A549 (cell line): ENCODE data around the gene SLC29A4. TPM values are rescaled to one million over a fixed set of nuclear protein-coding genes. Genes with fewer than 3 reads are reported as not detected.
A peak's percentile ranks its signal among the peaks of the same experiment; 100 is the strongest.
"Not testable (repeated sequence)": the region's sequence is repeated elsewhere in the genome, so short reads cannot be mapped to it uniquely, and the experiment has no call there.

Experiments
- ATAC-seq, 2 experiments: fragments of 200-7000 bp in 1 of 2; fragments of >200 bp in 1 of 2; cut with Nextera tagmentation in 1 of 2; cut with Tn5 transposase in 1 of 2; 3 replicates each; pipeline versions ENCODE4 v1.8.0 to v1.9.1; 2018 to 2020; ENCODE audit warnings: mild to moderate bottlenecking in 1 of 2, moderate library complexity in 1 of 2
- CTCF ChIA-PET: fragments of 300-600 bp; sonication (Branson Sonifier 250); formaldehyde crosslinking; extraction: SDS; loops from one replicate; lab custom pipeline; 2021; ENCODE audit warnings: antibody characterized with exemption, inconsistent platforms; lab: Yijun Ruan, JAX
- POLR2A ChIA-PET: fragments of 350-600 bp; formaldehyde crosslinking; extraction: SDS; loops from one replicate; lab custom pipeline; 2021; ENCODE audit warnings: antibody characterized with exemption, inconsistent platforms; lab: Yijun Ruan, JAX
- DNase-seq, 2 experiments: peaks; one replicate each; pipeline versions ENCODE4 v3.0.0 to v3.0.0-alpha.2; 2011 to 2016; ENCODE audit warnings: low read depth in 1 of 2, low spot score in 1 of 2
- FAIRE-seq: peaks from 2 replicates; lab custom pipeline; 2011; peaks lifted over from hg19 to GRCh38; lab: Jason Lieb, UNC
- H3K27ac ChIP-seq, 2 experiments: fragments of >200 bp; sonication (Bioruptor Twin); formaldehyde crosslinking; 3 replicates each; pipeline ENCODE4 v1.5.1; 2016 to 2017
- H3K4me1 ChIP-seq: fragments of >200 bp; sonication (Bioruptor Twin); formaldehyde crosslinking; 3 replicates; pipeline ENCODE4 v1.6.1; 2016
- H3K4me2 ChIP-seq: fragments of >200 bp; sonication (Bioruptor Twin); formaldehyde crosslinking; 3 replicates; pipeline ENCODE4 v1.6.1; 2016
- H3K4me3 ChIP-seq: fragments of >200 bp; sonication (Bioruptor Twin); formaldehyde crosslinking; 3 replicates; pipeline ENCODE4 v1.5.1; 2016
- H3K9me3 ChIP-seq: fragments of >200 bp; sonication (Bioruptor Twin); formaldehyde crosslinking; 3 replicates; pipeline ENCODE4 v1.6.1; 2016
- BHLHE40 ChIP-seq: IDR thresholded peaks from 2 replicates; pipeline ENCODE4 v1.6.1; 2012; ENCODE audit warnings: low read depth, low read length, inconsistent platforms
- CEBPB ChIP-seq, 2 experiments: fragments of >200 bp in 1 of 2; sonication (Bioruptor Twin) in 1 of 2; formaldehyde crosslinking in 1 of 2; IDR thresholded peaks; 2 replicates each; pipeline ENCODE4 v1.6.1; 2012 to 2016
- CHD4 ChIP-seq: fragments of 200-600 bp; sonication (generic); IDR thresholded peaks from 2 replicates; pipeline ENCODE4 v1.6.1; 2016; ENCODE audit warnings: antibody characterized with exemption, mild to moderate bottlenecking, borderline replicate concordance
- EHF ChIP-seq: fragments of 250-450 bp; sonication (Bioruptor Pico); IDR thresholded peaks from 2 replicates; pipeline ENCODE4 v1.5.0; 2020; ENCODE audit warnings: mild to moderate bottlenecking
- FOSL2 ChIP-seq, 2 experiments: fragments of 450-650 bp in 1 of 2; fragments of >200 bp in 1 of 2; sonication (Bioruptor Twin) in 1 of 2; formaldehyde crosslinking; IDR thresholded peaks; 2 replicates each; pipeline versions ENCODE4 v1.5.0 to v1.6.1; 2016 to 2020; ENCODE audit warnings: mild to moderate bottlenecking in 1 of 2, moderate library complexity in 1 of 2
- FOXS1 ChIP-seq: fragments of 250-450 bp; sonication (Bioruptor Pico); IDR thresholded peaks from 2 replicates; pipeline ENCODE4 v1.5.0; 2020; ENCODE audit warnings: mild to moderate bottlenecking, moderate library complexity
- HDAC2 ChIP-seq: fragments of 200-600 bp; sonication (generic); IDR thresholded peaks from 2 replicates; pipeline ENCODE4 v1.6.1; 2016
- KDM1A ChIP-seq: fragments of 200-600 bp; sonication (generic); IDR thresholded peaks from 2 replicates; pipeline ENCODE4 v1.6.1; 2016; ENCODE audit warnings: low read depth, mild to moderate bottlenecking
- KDM5A ChIP-seq: fragments of 200-600 bp; sonication (generic); IDR thresholded peaks from 2 replicates; pipeline ENCODE4 v1.6.1; 2016; ENCODE audit warnings: antibody characterized with exemption, mild to moderate bottlenecking
- MAZ ChIP-seq: fragments of 150-350 bp; IDR thresholded peaks from 2 replicates; pipeline ENCODE4 v1.6.1; 2014; ENCODE audit warnings: antibody characterized with exemption, low read depth, low read length, borderline replicate concordance
- POLR2AphosphoS2 ChIP-seq: conservative IDR thresholded peaks from 2 replicates; pipeline ENCODE4 v1.6.1; 2012; ENCODE audit warnings: low read length, improper control_type of control experiment, inconsistent platforms
- RCOR1 ChIP-seq: fragments of 150-350 bp; IDR thresholded peaks from 2 replicates; pipeline ENCODE4 v1.6.1; 2014; ENCODE audit warnings: antibody characterized with exemption, low read length, low read depth
- SMC3 ChIP-seq: fragments of >200 bp; sonication (Bioruptor Twin); formaldehyde crosslinking; IDR thresholded peaks from 3 replicates; pipeline ENCODE4 v1.6.1; 2018; ENCODE audit warnings: inconsistent platforms
- TP53 ChIP-seq: fragments of 250-450 bp; sonication (Bioruptor Pico); IDR thresholded peaks from 2 replicates; pipeline ENCODE4 v1.5.0; 2021; ENCODE audit warnings: mild to moderate bottlenecking, moderate library complexity
- ZFP36 ChIP-seq: fragments of 450-650 bp; IDR thresholded peaks from 2 replicates; pipeline ENCODE4 v1.6.1; 2014; ENCODE audit warnings: borderline replicate concordance; ENCODE audit not compliant: partially characterized antibody
- WGBS: methylation state at CpG from one replicate; pipeline ENCODE4 v1.1.6; 2017; ENCODE audit errors: missing lambda C conversion rate; 5-methylcytosine and 5-hydroxymethylcytosine counted together
- polyA plus RNA-seq, 4 experiments: library from polyadenylated mRNA; depleted of rRNA in 3 of 4; stranded (reverse); fragments of >200 nt; fragmentation: RNase III in 1 of 4; extraction: RNeasy Plus Mini Kit Qiagen cat#74134 plus additional on column Dnase treatment in 1 of 4; gene quantifications; 2 replicates in 3 of 4; 3 replicates in 1 of 4; pipeline ENCODE4 v1.2.3, GENCODE V29; 2011 to 2017
- TF ChIP-seq, protein P1 (sequence below): IDR thresholded peaks from 2 replicates; pipeline ENCODE4 v1.6.1; 2012
- TF ChIP-seq, protein P2 (sequence below): fragments of 250-450 bp; sonication (Bioruptor Pico); IDR thresholded peaks from 2 replicates; pipeline ENCODE4 v1.5.0; 2021; ENCODE audit warnings: mild to moderate bottlenecking, moderate library complexity, borderline replicate concordance
- TF ChIP-seq, protein P3 (sequence below): IDR thresholded peaks from 2 replicates; pipeline ENCODE4 v1.6.1; 2012; ENCODE audit warnings: low read depth, borderline replicate concordance
- TF ChIP-seq, protein P4 (sequence below): fragments of 450-650 bp; IDR thresholded peaks from 2 replicates; pipeline ENCODE4 v1.6.1; 2014; ENCODE audit warnings: antibody characterized with exemption

SLC29A4 gene
- polyA plus RNA-seq, 2 of the 4 experiments (the other 2 are of a cell fraction) = 11.5 to 12.6 TPM

DNA sequence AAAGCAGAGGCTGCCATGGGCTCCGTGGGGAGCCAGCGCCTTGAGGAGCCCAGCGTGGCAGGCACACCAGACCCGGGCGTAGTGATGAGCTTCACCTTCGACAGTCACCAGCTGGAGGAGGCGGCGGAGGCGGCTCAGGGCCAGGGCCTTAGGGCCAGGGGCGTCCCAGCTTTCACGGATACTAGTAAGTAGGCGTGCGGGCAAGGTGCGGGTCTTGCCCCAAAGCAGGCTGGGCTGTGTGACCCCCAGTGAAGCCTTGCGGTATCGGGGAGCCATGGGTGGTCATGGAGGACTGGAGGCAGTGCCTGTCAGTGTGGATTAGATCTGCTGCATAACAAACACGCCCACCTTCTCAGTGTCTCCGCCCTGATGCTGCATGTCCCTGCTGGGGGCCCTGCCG, 5.1 kb downstream of the SLC29A4 start:
- 94% methylated on average over 19 of the region's 19 CpGs for WGBS
- H3K4me1 ChIP-seq = peaks cover 17% of the 10 kb centered on the region
- no peak for DNase-seq
- TF ChIP-seq TP53 (CRISPR knock-in tag) (no peak), KDM1A (no peak), FOSL2 (IDR thresholded peaks at IDR 0.05) (no peak), FOSL2 (CRISPR knock-in tag; IDR thresholded peaks at IDR 0.05) (no peak), FOXS1 (CRISPR knock-in tag) (no peak), SMC3 (no peak), RCOR1 (no peak), MAZ (no peak)
- TF ChIP-seq, protein P1, sequence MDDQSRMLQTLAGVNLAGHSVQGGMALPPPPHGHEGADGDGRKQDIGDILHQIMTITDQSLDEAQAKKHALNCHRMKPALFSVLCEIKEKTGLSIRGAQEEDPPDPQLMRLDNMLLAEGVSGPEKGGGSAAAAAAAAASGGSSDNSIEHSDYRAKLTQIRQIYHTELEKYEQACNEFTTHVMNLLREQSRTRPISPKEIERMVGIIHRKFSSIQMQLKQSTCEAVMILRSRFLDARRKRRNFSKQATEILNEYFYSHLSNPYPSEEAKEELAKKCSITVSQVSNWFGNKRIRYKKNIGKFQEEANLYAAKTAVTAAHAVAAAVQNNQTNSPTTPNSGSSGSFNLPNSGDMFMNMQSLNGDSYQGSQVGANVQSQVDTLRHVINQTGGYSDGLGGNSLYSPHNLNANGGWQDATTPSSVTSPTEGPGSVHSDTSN = no peak
- H3K4me2 ChIP-seq = no peak overlapping the region
- H3K4me3 ChIP-seq = no peak overlapping the region
- ChIA-PET POLR2A (no interaction called here), CTCF (interaction anchor here (0.9 kb wide), 1 partner anchor 48 kb away, joined by 3 read pairs; no protein-coding TSS in a partner anchor)
- no peaks in the 10 kb centered on the region for H3K9me3 ChIP-seq
- FAIRE-seq = no peak
- H3K27ac ChIP-seq = no peak overlapping the region
- ATAC-seq = no peak

DNA sequence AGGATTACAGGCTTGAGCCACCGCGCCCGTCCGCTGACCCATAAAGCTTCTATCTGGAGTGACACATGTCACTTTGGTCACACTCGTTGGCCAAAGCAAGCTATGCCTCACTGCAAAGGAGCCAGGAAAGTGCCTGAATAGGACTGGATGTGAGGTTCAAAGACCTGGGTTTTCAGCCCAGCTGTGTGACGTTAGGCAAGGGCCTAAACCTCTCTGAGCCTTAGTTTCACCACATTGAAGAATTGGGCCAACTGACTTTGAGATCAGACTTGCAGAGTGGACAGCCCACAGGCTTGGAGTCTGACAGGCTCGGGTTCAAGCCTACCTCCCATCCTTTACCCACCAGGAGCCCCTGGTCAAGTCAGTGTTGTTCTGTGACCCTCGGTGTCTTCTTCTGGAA, 5.8 kb downstream of the SLC29A4 start:
- H3K9me3 ChIP-seq, ATAC-seq, FAIRE-seq, H3K4me2 ChIP-seq, H3K27ac ChIP-seq, H3K4me3 ChIP-seq, DNase-seq: not testable (repeated sequence)
- H3K4me1 ChIP-seq = peaks cover 17% of the 10 kb centered on the region
- 94% methylated on average over 8 of the region's 8 CpGs for WGBS
- ChIA-PET CTCF (interaction anchor here (0.6 to 1.6 kb wide), 4 partner anchors 21 to 490 kb away, joined by 3 to 4 read pairs (median 3); no protein-coding TSS in a partner anchor), POLR2A (interaction anchor here (0.6 kb wide), 1 partner anchor 49 kb away, joined by 3 read pairs; no protein-coding TSS in a partner anchor)

DNA sequence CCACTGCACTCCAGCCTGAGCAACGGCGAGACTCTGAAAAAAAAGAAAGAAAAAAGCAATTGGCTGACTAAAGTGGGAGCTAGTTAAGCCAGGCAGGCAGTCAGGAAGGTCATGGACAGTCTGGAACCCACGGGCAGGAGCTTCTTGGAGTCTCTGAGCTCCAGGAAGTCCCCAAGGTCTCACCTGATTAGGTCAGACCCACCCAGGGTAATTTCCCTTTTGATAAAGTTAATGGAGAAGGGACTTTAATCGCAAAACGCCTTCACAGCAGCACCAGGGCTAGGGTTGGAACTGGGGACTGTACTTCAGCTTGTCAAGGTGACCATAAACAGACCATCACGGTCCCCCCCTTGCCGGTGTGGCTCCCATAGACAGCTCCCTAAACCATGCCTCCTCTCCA, 6.6 kb downstream of the SLC29A4 start:
- ChIA-PET POLR2A (interaction anchor here (0.6 kb wide), 1 partner anchor 50 kb away, joined by 3 read pairs; no protein-coding TSS in a partner anchor), CTCF (interaction anchor here (1.0 to 1.6 kb wide), 3 partner anchors 21 to 491 kb away, joined by 3 to 4 read pairs (median 3); no protein-coding TSS in a partner anchor)

DNA sequence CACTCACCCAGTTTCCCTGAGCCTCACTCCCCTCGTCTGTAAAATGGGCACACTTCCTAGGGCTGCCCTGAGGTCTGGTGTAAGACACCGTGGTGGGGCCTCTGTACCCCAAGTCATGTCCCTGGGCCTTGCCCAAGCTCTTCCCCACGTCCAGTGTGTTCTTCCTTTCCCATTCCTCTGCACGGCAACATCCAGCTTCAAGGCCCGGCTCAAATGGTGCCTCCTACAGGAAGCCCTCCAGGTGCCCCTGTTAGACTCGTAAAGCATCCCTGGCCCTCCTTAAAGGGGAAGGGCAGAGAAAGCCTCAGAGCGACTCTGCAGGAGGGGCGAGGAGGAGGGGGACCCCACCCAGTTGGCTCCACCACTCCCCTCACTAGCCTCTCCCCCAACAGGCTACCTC, 8.6 kb downstream of the SLC29A4 start:
- ChIA-PET CTCF (interaction anchor here (0.6 kb wide), 1 partner anchor 105 kb away, joined by 5 read pairs; no protein-coding TSS in a partner anchor), POLR2A (no interaction called here)
- no peaks in the 10 kb centered on the region for H3K9me3 ChIP-seq
- no peak overlapping the region for H3K4me3 ChIP-seq
- H3K4me2 ChIP-seq = no peak overlapping the region
- no peak for ATAC-seq
- FAIRE-seq = no peak
- DNase-seq = no peak
- WGBS = 87% methylated on average over 7 of the region's 8 CpGs
- TF ChIP-seq, protein P2, sequence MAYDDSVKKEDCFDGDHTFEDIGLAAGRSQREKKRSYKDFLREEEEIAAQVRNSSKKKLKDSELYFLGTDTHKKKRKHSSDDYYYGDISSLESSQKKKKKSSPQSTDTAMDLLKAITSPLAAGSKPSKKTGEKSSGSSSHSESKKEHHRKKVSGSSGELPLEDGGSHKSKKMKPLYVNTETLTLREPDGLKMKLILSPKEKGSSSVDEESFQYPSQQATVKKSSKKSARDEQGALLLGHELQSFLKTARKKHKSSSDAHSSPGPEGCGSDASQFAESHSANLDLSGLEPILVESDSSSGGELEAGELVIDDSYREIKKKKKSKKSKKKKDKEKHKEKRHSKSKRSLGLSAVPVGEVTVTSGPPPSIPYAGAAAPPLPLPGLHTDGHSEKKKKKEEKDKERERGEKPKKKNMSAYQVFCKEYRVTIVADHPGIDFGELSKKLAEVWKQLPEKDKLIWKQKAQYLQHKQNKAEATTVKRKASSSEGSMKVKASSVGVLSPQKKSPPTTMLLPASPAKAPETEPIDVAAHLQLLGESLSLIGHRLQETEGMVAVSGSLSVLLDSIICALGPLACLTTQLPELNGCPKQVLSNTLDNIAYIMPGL (CRISPR knock-in tag) = no peak
- peak; percentile 80 for TF ChIP-seq ZFP36
- no peaks in the 10 kb centered on the region for H3K4me1 ChIP-seq
- H3K27ac ChIP-seq = no peak overlapping the region

More for the DNA sequence above, 6.6 kb downstream of the SLC29A4 start:
- H3K9me3 ChIP-seq = no peaks in the 10 kb centered on the region
- H3K4me3 ChIP-seq = no peak overlapping the region
- H3K4me1 ChIP-seq = peaks cover 11% of the 10 kb centered on the region
- DNase-seq = no peak
- WGBS = 89% methylated on average over 7 of the region's 7 CpGs
- no peak overlapping the region for H3K27ac ChIP-seq
- no peak for FAIRE-seq
- no peak overlapping the region for H3K4me2 ChIP-seq
- ATAC-seq = no peak
- TF ChIP-seq CEBPB (IDR thresholded peaks at IDR 0.05) (no peak), HDAC2 (no peak), KDM5A (no peak), BHLHE40 (no peak), EHF (CRISPR knock-in tag) (no peak), RCOR1 (no peak), FOXS1 (CRISPR knock-in tag) (no peak), CHD4 (no peak), POLR2AphosphoS2 (no peak)
- TF ChIP-seq, protein P3, sequence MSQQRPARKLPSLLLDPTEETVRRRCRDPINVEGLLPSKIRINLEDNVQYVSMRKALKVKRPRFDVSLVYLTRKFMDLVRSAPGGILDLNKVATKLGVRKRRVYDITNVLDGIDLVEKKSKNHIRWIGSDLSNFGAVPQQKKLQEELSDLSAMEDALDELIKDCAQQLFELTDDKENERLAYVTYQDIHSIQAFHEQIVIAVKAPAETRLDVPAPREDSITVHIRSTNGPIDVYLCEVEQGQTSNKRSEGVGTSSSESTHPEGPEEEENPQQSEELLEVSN = no peak
- TF ChIP-seq, protein P4, sequence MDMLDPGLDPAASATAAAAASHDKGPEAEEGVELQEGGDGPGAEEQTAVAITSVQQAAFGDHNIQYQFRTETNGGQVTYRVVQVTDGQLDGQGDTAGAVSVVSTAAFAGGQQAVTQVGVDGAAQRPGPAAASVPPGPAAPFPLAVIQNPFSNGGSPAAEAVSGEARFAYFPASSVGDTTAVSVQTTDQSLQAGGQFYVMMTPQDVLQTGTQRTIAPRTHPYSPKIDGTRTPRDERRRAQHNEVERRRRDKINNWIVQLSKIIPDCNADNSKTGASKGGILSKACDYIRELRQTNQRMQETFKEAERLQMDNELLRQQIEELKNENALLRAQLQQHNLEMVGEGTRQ = no peak

DNA sequence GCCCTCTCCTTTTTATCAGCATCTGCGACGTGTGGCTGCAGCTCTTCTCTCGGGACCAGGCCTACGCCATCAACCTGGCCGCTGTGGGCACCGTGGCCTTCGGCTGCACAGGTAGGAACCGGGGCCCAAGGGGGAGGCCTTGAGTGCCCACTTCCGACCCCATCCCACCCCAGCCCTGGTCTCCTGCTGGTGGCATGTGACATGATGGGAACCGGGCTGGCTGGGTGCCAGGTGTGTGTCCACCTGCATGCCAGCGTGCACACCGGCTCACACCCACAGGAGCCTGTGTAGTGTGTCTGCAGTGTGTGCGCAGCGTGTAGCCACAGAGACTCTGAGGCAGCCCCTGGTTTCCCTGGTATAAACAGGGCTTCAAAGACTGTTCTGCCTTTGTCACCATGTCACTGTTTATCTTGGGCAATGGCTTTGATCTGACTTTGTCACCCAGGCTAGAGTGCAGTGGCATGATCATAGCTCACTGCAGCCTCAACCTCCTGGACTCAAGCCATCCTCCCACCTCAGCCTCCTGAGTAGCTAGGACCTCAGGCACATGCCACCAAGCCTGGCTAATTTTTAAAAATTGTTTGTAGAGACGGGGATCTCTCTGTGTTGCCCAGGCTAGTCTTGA, 9.1 kb downstream of the SLC29A4 start:
- FAIRE-seq, ATAC-seq, H3K9me3 ChIP-seq, CTCF ChIA-PET, DNase-seq, POLR2A ChIA-PET, H3K4me3 ChIP-seq, H3K4me2 ChIP-seq, H3K27ac ChIP-seq, H3K4me1 ChIP-seq: not testable (repeated sequence)
- WGBS = 92% methylated on average over 1 of the region's 15 CpGs
